HG03469 (cell line): ENCODE data around the gene SLC18A3.
A peak's percentile ranks its signal among the peaks of the same experiment; 100 is the strongest.

Source experiments
- ATAC-seq: cut with Tn5 transposase; IDR thresholded peaks from one replicate; pipeline ENCODE4 v1.9.1; 2021; ENCODE audit warnings: mild to moderate bottlenecking, moderate library complexity, moderate number of reproducible peaks; ENCODE audit not compliant: unreplicated experiment

Gene SLC18A3

GRCh38 chr10:49610114-49610457, at the start of gene SLC18A3:
TSS of gene SLC18A3 (plus strand) at chr10:49610310. CDS start at chr10:49610741, 431 bp downstream.
- no peak for ATAC-seq

- ATAC-seq: no peak
Observed at GRCh38 chr10:49560526-49560925, 49.6 kb upstream of the SLC18A3 start.

- no peak for ATAC-seq
Observed at GRCh38 chr10:49562893-49563292, 47.2 kb upstream of the SLC18A3 start.

GRCh38 chr10:49564461-49565009, 45.6 kb upstream of the SLC18A3 start:
- no peak for ATAC-seq

GRCh38 chr10:49567810-49568209, 42.3 kb upstream of the SLC18A3 start:
- ATAC-seq: no peak

- peak; percentile 57 for ATAC-seq
Observed at GRCh38 chr10:49568235-49568634, 41.9 kb upstream of the SLC18A3 start.

- ATAC-seq: no peak
Observed at GRCh38 chr10:49569031-49569631, 41.0 kb upstream of the SLC18A3 start.

GRCh38 chr10:49571388-49571787, 38.7 kb upstream of the SLC18A3 start:
- ATAC-seq: no peak

GRCh38 chr10:49572594-49573114, 37.5 kb upstream of the SLC18A3 start:
- ATAC-seq: no peak

GRCh38 chr10:49575489-49576072, 34.5 kb upstream of the SLC18A3 start:
- no peak for ATAC-seq

- no peak for ATAC-seq
Observed at GRCh38 chr10:49577182-49577925, 32.8 kb upstream of the SLC18A3 start.

GRCh38 chr10:49578392-49578791, 31.7 kb upstream of the SLC18A3 start:
- ATAC-seq: no peak

GRCh38 chr10:49579621-49580020, 30.5 kb upstream of the SLC18A3 start:
- no peak for ATAC-seq

GRCh38 chr10:49585387-49585786, 24.7 kb upstream of the SLC18A3 start:
- no peak for ATAC-seq

- no peak for ATAC-seq
Observed at GRCh38 chr10:49587981-49588380, 22.1 kb upstream of the SLC18A3 start.

- ATAC-seq: no peak
Observed at GRCh38 chr10:49592726-49593563, 17.2 kb upstream of the SLC18A3 start.

GRCh38 chr10:49593564-49593875, 16.6 kb upstream of the SLC18A3 start:
- ATAC-seq: no peak

GRCh38 chr10:49593998-49594397, 16.1 kb upstream of the SLC18A3 start:
- no peak for ATAC-seq

GRCh38 chr10:49594594-49594993, 15.5 kb upstream of the SLC18A3 start:
- ATAC-seq: no peak

GRCh38 chr10:49595003-49595712, 15.0 kb upstream of the SLC18A3 start:
- ATAC-seq: no peak
